GM21390 (cell line): ENCODE data around the gene RASGRP3.
"Not testable (repeated sequence)": the region's sequence is repeated elsewhere in the genome, so short reads cannot be mapped to it uniquely, and the experiment has no call there.

ENCODE experiments used
- ATAC-seq: cut with Tn5 transposase; IDR thresholded peaks from one replicate; pipeline ENCODE4 v1.9.1; 2021; ENCODE audit not compliant: unreplicated experiment

Gene RASGRP3

GRCh38 chr2:33476131-33476792 is at the start of gene RASGRP3:
Gene RASGRP3 (plus strand): TSS chr2:33476649. CDS start chr2:33515137, 38,488 bp downstream.
- peak; percentile 52 for ATAC-seq

- no peak for ATAC-seq
Measured at GRCh38 chr2:33426666-33427231, 49.7 kb upstream of the RASGRP3 start.

- ATAC-seq: no peak
Measured at GRCh38 chr2:33430077-33430476, 46.4 kb upstream of the RASGRP3 start.

GRCh38 chr2:33430856-33431255 is 45.6 kb upstream of the RASGRP3 start:
- no peak for ATAC-seq

- ATAC-seq: no peak
Measured at GRCh38 chr2:33432871-33433270, 43.6 kb upstream of the RASGRP3 start.

- no peak for ATAC-seq
Measured at GRCh38 chr2:33433279-33434235, 42.9 kb upstream of the RASGRP3 start.

- no peak for ATAC-seq
Measured at GRCh38 chr2:33435518-33435917, 40.9 kb upstream of the RASGRP3 start.

GRCh38 chr2:33436083-33436482 is 40.4 kb upstream of the RASGRP3 start:
- ATAC-seq: no peak

GRCh38 chr2:33437297-33437696 is 39.2 kb upstream of the RASGRP3 start:
- no peak for ATAC-seq

GRCh38 chr2:33437815-33438214 is 38.6 kb upstream of the RASGRP3 start:
- no peak for ATAC-seq

- peak; percentile 77 for ATAC-seq
Measured at GRCh38 chr2:33441235-33441810, 35.1 kb upstream of the RASGRP3 start.

- ATAC-seq: not testable (repeated sequence)
Measured at GRCh38 chr2:33442052-33442451, 34.4 kb upstream of the RASGRP3 start.

GRCh38 chr2:33442528-33443079 is 33.8 kb upstream of the RASGRP3 start:
- no peak for ATAC-seq

- ATAC-seq: no peak
Measured at GRCh38 chr2:33443274-33443829, 33.1 kb upstream of the RASGRP3 start.

GRCh38 chr2:33444967-33445366 is 31.5 kb upstream of the RASGRP3 start:
- no peak for ATAC-seq

- ATAC-seq: no peak
Measured at GRCh38 chr2:33448220-33448899, 28.1 kb upstream of the RASGRP3 start.

GRCh38 chr2:33451214-33451613 is 25.2 kb upstream of the RASGRP3 start:
- ATAC-seq: no peak

GRCh38 chr2:33451825-33452224 is 24.6 kb upstream of the RASGRP3 start:
- no peak for ATAC-seq

- no peak for ATAC-seq
Measured at GRCh38 chr2:33452545-33452944, 23.9 kb upstream of the RASGRP3 start.

GRCh38 chr2:33453905-33454479 is 22.5 kb upstream of the RASGRP3 start:
- no peak for ATAC-seq
